ENCODE results near the gene HOXB7. TPM values are rescaled to one million over a fixed set of nuclear protein-coding genes. Genes with fewer than 3 reads are reported as not detected.

Gene HOXB7
- total and polyA plus RNA-seq, 4 donors: 0.08 to 0.31 (median 0.27) TPM

- DNase-seq (ENCODE audit: low spot score): no peak
- peaks cover 0 to 32% (median 11%) of the 10 kb centered on the region in 4 donors for H3K27me3 ChIP-seq (ENCODE audit: control insufficient read depth in 4 of 4, insufficient read depth in 4 of 4, low read length in 3 of 4)
- peaks cover 0 to 3% (median 0%) of the 10 kb centered on the region in 4 donors for H3K4me1 ChIP-seq (ENCODE audit: control insufficient read depth in 4 of 4, insufficient read depth in 4 of 4, low read length in 3 of 4)
- H3K4me3 ChIP-seq (ENCODE audit: low read depth in 1 of 3, low read length in 3 of 3): no peak overlapping the region
- no peaks in the 10 kb centered on the region for H3K9me3 ChIP-seq (ENCODE audit: control insufficient read depth in 4 of 4, low read length in 3 of 4)
- TF ChIP-seq SP1 (IDR thresholded peaks at IDR 0.05): no peak
- TF ChIP-seq JUND (IDR thresholded peaks at IDR 0.05): no peak
- no peak for TF ChIP-seq MAX (IDR thresholded peaks at IDR 0.05)
- H3K27ac ChIP-seq (ENCODE audit: low read depth in 1 of 2, low read length in 2 of 2): peak overlapping the region; percentile 15 to 54
- no peaks in the 10 kb centered on the region for H3K36me3 ChIP-seq (ENCODE audit: control insufficient read depth in 4 of 4, insufficient read depth in 3 of 4, low read depth in 1 of 4, low read length in 3 of 4)
- H3K9ac ChIP-seq (ENCODE audit: low read depth in 1 of 2, low read length in 2 of 2): no peak overlapping the region
- WGBS: 23% methylated on average over 26 of the region's 26 CpGs
Observed at GRCh38 chr17:48571024-48571818, 39.6 kb downstream of the HOXB7 start.

- Histone ChIP-seq H3K4me3 (ENCODE audit: low read depth in 1 of 3, low read length in 3 of 3) (no peak overlapping the region), H3K9me3 (ENCODE audit: control insufficient read depth in 4 of 4, low read length in 3 of 4) (no peaks in the 10 kb centered on the region), H3K27me3 (ENCODE audit: control insufficient read depth in 4 of 4, insufficient read depth in 4 of 4, low read length in 3 of 4) (peaks cover 0 to 32% (median 11%) of the 10 kb centered on the region in 4 donors), H3K9ac (ENCODE audit: low read depth in 1 of 2, low read length in 2 of 2) (no peak overlapping the region), H3K36me3 (ENCODE audit: control insufficient read depth in 4 of 4, insufficient read depth in 3 of 4, low read depth in 1 of 4, low read length in 3 of 4) (no peaks in the 10 kb centered on the region), H3K4me1 (ENCODE audit: control insufficient read depth in 4 of 4, insufficient read depth in 4 of 4, low read length in 3 of 4) (no peaks in the 10 kb centered on the region), H3K27ac (ENCODE audit: low read depth in 1 of 2, low read length in 2 of 2) (peak overlapping the region in 1 of 2 donors; percentile 1)
- TF ChIP-seq ZBTB33 (IDR thresholded peaks at IDR 0.05) (no peak), CTCF (IDR thresholded peaks at IDR 0.05; ENCODE audit: low read depth, low read length, missing input control) (no peak), RAD21 (IDR thresholded peaks at IDR 0.05) (no peak)
- no peak for DNase-seq (ENCODE audit: low spot score)
- 20% methylated on average over 19 of the region's 19 CpGs for WGBS
Observed at GRCh38 chr17:48570325-48571023, 40.3 kb downstream of the HOXB7 start.

- H3K27me3 ChIP-seq (ENCODE audit: control insufficient read depth in 4 of 4, insufficient read depth in 4 of 4, low read length in 3 of 4): peaks cover 0 to 38% (median 10%) of the 10 kb centered on the region in 4 donors
- H3K27ac ChIP-seq (ENCODE audit: low read depth in 1 of 2, low read length in 2 of 2): peak overlapping the region in 1 of 2 donors; percentile 1
- no peak overlapping the region for H3K4me3 ChIP-seq (ENCODE audit: low read depth in 1 of 3, low read length in 3 of 3)
- H3K4me1 ChIP-seq (ENCODE audit: control insufficient read depth in 4 of 4, insufficient read depth in 4 of 4, low read length in 3 of 4): no peaks in the 10 kb centered on the region
- no peaks in the 10 kb centered on the region for H3K9me3 ChIP-seq (ENCODE audit: control insufficient read depth in 4 of 4, low read length in 3 of 4)
- WGBS: 25% methylated on average over 6 of the region's 6 CpGs
- no peak overlapping the region for H3K9ac ChIP-seq (ENCODE audit: low read depth in 1 of 2, low read length in 2 of 2)
- TF ChIP-seq HNF4G (IDR thresholded peaks at IDR 0.05): no peak
- TF ChIP-seq RAD21 (IDR thresholded peaks at IDR 0.05): no peak
- TF ChIP-seq HNF4A (conservative IDR thresholded peaks at IDR 0.05): no peak
- no peak for TF ChIP-seq ZBTB33 (IDR thresholded peaks at IDR 0.05)
- TF ChIP-seq ATF3 (IDR thresholded peaks at IDR 0.05): no peak
- no peak for TF ChIP-seq TAF1 (conservative IDR thresholded peaks at IDR 0.05)
- TF ChIP-seq EGR1 (IDR thresholded peaks at IDR 0.05; ENCODE audit: low read depth in 2 of 2): no peak
- no peak for TF ChIP-seq FOXA1 (IDR thresholded peaks at IDR 0.05)
- TF ChIP-seq FOXA2 (IDR thresholded peaks at IDR 0.05): no peak
- no peak for TF ChIP-seq REST (IDR thresholded peaks at IDR 0.05)
- no peak for TF ChIP-seq RXRA (IDR thresholded peaks at IDR 0.05)
- DNase-seq (ENCODE audit: low spot score): no peak
- no peaks in the 10 kb centered on the region for H3K36me3 ChIP-seq (ENCODE audit: control insufficient read depth in 4 of 4, insufficient read depth in 3 of 4, low read depth in 1 of 4, low read length in 3 of 4)
Observed at GRCh38 chr17:48569674-48570324, 41.0 kb downstream of the HOXB7 start.

Data from liver (tissue), 9 donors.